ENCODE measurements around the gene HABP4. TPM values are rescaled to one million over a fixed set of nuclear protein-coding genes. Genes with fewer than 3 reads are reported as not detected.

Gene HABP4
- total and polyA plus RNA-seq, 2 of the 4 experiments (the other 2 are of a cell fraction) = 5.2 to 10.6 TPM

GRCh38 chr9:96524045-96524444, 74.1 kb downstream of the HABP4 start:
- Histone ChIP-seq H2AK9ac (replicated peaks; ENCODE audit: low read depth, low read length, poor library complexity) (no peak overlapping the region), H2BK120ac (ENCODE audit: low read depth, low read length) (no peak overlapping the region), H3K4ac (ENCODE audit: low read depth, low read length) (no peak overlapping the region), H3K18ac (ENCODE audit: low read depth, low read length) (no peak overlapping the region), H3K4me3 (ENCODE audit: insufficient read depth, low read depth, low read length) (no peak overlapping the region), H3K9me3 (ENCODE audit: control insufficient read depth, insufficient read depth, low read length) (no peaks in the 10 kb centered on the region), H4K5ac (ENCODE audit: low read depth, low read length) (no peak overlapping the region), H4K8ac (ENCODE audit: low read depth in 2 of 2, low read length in 2 of 2) (no peak overlapping the region), H3K9me1 (ENCODE audit: insufficient read depth, low read length) (no peaks in the 10 kb centered on the region; the same call in 1 of the 2 replicates), H2BK5ac (ENCODE audit: low read depth, low read length, poor library complexity, severe bottlenecking) (no peak overlapping the region), H3K27me3 (ENCODE audit: control insufficient read depth, insufficient read depth, low read length) (no peaks in the 10 kb centered on the region), H4K20me1 (ENCODE audit: insufficient read depth, low read length) (no peaks in the 10 kb centered on the region), H4K91ac (ENCODE audit: insufficient read depth, low read depth, low read length) (no peak overlapping the region), H2AK5ac (ENCODE audit: low read depth, low read length) (no peak overlapping the region), H2BK20ac (ENCODE audit: low read depth, low read length) (no peak overlapping the region), H3K79me1 (ENCODE audit: low read depth in 1 of 2, low read length in 2 of 2) (no peaks in the 10 kb centered on the region), H3K23ac (ENCODE audit: low read depth, low read length) (no peak overlapping the region), H2BK15ac (ENCODE audit: low read depth, low read length) (no peak overlapping the region), H3K9ac (ENCODE audit: low read depth, low read length) (no peak overlapping the region), H3K27ac (ENCODE audit: insufficient read depth, low read length) (no peak overlapping the region), H3K4me2 (ENCODE audit: low read depth, low read length) (no peak overlapping the region), H3K4me1 (ENCODE audit: control insufficient read depth, insufficient read depth, low read length) (no peaks in the 10 kb centered on the region), H2AFZ (replicated peaks; ENCODE audit: low read length, poor library complexity) (no peak overlapping the region), H3K56ac (ENCODE audit: extremely low read depth, insufficient read depth, low read length) (no peak overlapping the region), H3K14ac (replicated peaks; ENCODE audit: low read depth, low read length) (no peak overlapping the region), H3K36me3 (ENCODE audit: control insufficient read depth, insufficient read depth, low read length) (peaks cover 12% of the 10 kb centered on the region)
- DNase-seq (no peak), ATAC-seq (ENCODE audit: low read depth) (no peak)
- no peak for TF ChIP-seq USF2 (IDR thresholded peaks at IDR 0.05; ENCODE audit: low read depth, low read length)
- no peak for TF ChIP-seq NFE2L2 (IDR thresholded peaks at IDR 0.05; ENCODE audit: low read depth, low read length)
- no peak for TF ChIP-seq SMC3 (IDR thresholded peaks at IDR 0.05; ENCODE audit: low read depth, low read length)
- no peak for TF ChIP-seq CTCF (conservative IDR thresholded peaks at IDR 0.05; ENCODE audit: low read depth, low read length)
- no peak for TF ChIP-seq ELK1 (IDR thresholded peaks at IDR 0.05; ENCODE audit: borderline replicate concordance, low read depth, low read length)
- no peak for TF ChIP-seq CHD1 (IDR thresholded peaks at IDR 0.05; ENCODE audit: low read depth, low read length)
- TF ChIP-seq CEBPB (IDR thresholded peaks at IDR 0.05; ENCODE audit: low read depth, low read length) = no peak
- no peak for TF ChIP-seq RFX5 (IDR thresholded peaks at IDR 0.05; ENCODE audit: low read depth, low read length)
- no peak for TF ChIP-seq MXI1 (IDR thresholded peaks at IDR 0.05; ENCODE audit: borderline replicate concordance, low read depth, low read length)
- no peak for TF ChIP-seq MAZ (IDR thresholded peaks at IDR 0.05; ENCODE audit: borderline replicate concordance, low read depth, low read length)
- dilution Hi-C loops (cut with HindIII; ENCODE audit: low sequenced_read_pairs, unreplicated experiment) (no loop called here), intact Hi-C loops (cut with micrococcal nuclease) (no loop called here), in situ Hi-C loops (cut with MboI; ENCODE audit: low sequenced_read_pairs) (no loop called here)
- WGBS, 2 experiments (ENCODE audit: extremely low coverage in 2 of 2, insufficient read length in 1 of 2) = 83% methylated on average over 2 of the region's 7 CpGs; no CpG with 5 or more reads in 1 of the 2 experiments
- ChIA-PET CTCF (no interaction called here), POLR2A (ENCODE audit: unreplicated experiment) (interaction anchor here (0.6 kb wide), 1 partner anchor 91 kb away, joined by 6 read pairs; no protein-coding TSS in a partner anchor)
- BruUV-seq (replicated peaks) = no TSS peak
